H1 (cell line): Measurements from ENCODE around the gene BCAS3. TPM values are rescaled to one million over a fixed set of nuclear protein-coding genes. Genes with fewer than 3 reads are reported as not detected.

ENCODE experiments used
- HDAC2 ChIP-seq, 2 experiments: fragments of 300-600 bp in 1 of 2; sonication (generic) in 1 of 2; IDR thresholded peaks; 2 replicates each; pipeline ENCODE4 v1.6.1; 2011 to 2012; ENCODE audit warnings: low read depth in 2 of 2, low read length in 2 of 2, mild to moderate bottlenecking in 2 of 2, moderate library complexity in 2 of 2, borderline replicate concordance in 1 of 2, inconsistent platforms in 1 of 2
- RBBP5 ChIP-seq: IDR thresholded peaks from 2 replicates; pipeline ENCODE4 v1.7.1; 2012; ENCODE audit warnings: low read depth, mild to moderate bottlenecking, inconsistent platforms, low read length, moderate library complexity, borderline replicate concordance
- SIX5 ChIP-seq: IDR thresholded peaks from 2 replicates; pipeline ENCODE4 v1.6.1; 2011; ENCODE audit warnings: mild to moderate bottlenecking, low read depth, low read length
- SP1 ChIP-seq: IDR thresholded peaks from 2 replicates; pipeline ENCODE4 v1.6.1; 2011; ENCODE audit warnings: low read depth, low read length
- SP4 ChIP-seq: IDR thresholded peaks from 2 replicates; pipeline ENCODE4 v1.6.1; 2012; ENCODE audit warnings: low read length, inconsistent platforms
- TAF7 ChIP-seq: optimal IDR thresholded peaks from 2 replicates; pipeline ENCODE3; 2011; ENCODE audit warnings: low read depth, mild to moderate bottlenecking, inconsistent platforms, low read length, moderate library complexity, borderline replicate concordance
- polyA plus RNA-seq, 7 experiments: library from polyadenylated mRNA; depleted of rRNA in 3 of 7; stranded (reverse) in 5 of 7; unstranded in 2 of 7; fragments of >200 nt in 5 of 7; fragments of 200-250 nt in 2 of 7; gene quantifications; 1 replicate in 5 of 7; 2 replicates in 1 of 7; 4 replicates in 1 of 7; pipeline versions ENCODE4 v1.2.1 to v1.2.3, GENCODE V29; 2011 to 2013; ENCODE audit warnings: missing spikeins in 2 of 7, mixed read lengths in 2 of 7
- total RNA-seq: library from RNA; stranded (reverse); fragmentation: NEBNext Ultra II Directional; extraction: Animal tissue kit (Norgen Biotek cat#: 25700); gene quantifications from 2 replicates; pipeline ENCODE4 v1.2.1, GENCODE V29; 2021

The BCAS3 gene
- total and polyA plus RNA-seq, 2 of the 8 experiments (the other 6 are each of a cell fraction or from before 2014, with no cell fraction given) = 9.9 to 13.3 TPM

- TF ChIP-seq HDAC2 (IDR thresholded peaks at IDR 0.05; ENCODE audit: borderline replicate concordance in 1 of 2, low read depth in 2 of 2, low read length in 2 of 2) (no peak), SP4 (no peak), RBBP5 (no peak), SIX5 (no peak), TAF7 (no peak), SP1 (no peak)
Measured at GRCh38 chr17:61402073-61402541, 724.5 kb downstream of the BCAS3 start (continued).
